Transverse colon (tissue), 4 donors: ENCODE data around the gene KCNJ11. TPM values are rescaled to one million over a fixed set of nuclear protein-coding genes. Genes with fewer than 3 reads are reported as not detected.

ENCODE experiments used
- DNase-seq: peaks from one replicate; pipeline ENCODE4 v3.0.0-alpha.2; 2019
- H3K27ac ChIP-seq, 4 donors: fragments of 200-600 bp; sonication (generic); 2 replicates each; pipeline ENCODE4 v1.5.1; 2016 to 2018; ENCODE audit warnings: inconsistent platforms in 4 of 4
- H3K27me3 ChIP-seq: fragments of 200-600 bp; sonication (generic); 2 replicates; pipeline ENCODE4 v1.5.1; 2017; ENCODE audit warnings: inconsistent platforms
- H3K36me3 ChIP-seq, 4 donors: fragments of 200-600 bp; sonication (generic); 2 replicates each; pipeline ENCODE4 v1.5.1; 2017 to 2019; ENCODE audit warnings: inconsistent platforms in 4 of 4
- H3K4me1 ChIP-seq, 4 donors: fragments of 200-600 bp; sonication (generic); 2 replicates each; pipeline ENCODE4 v1.5.1; 2017 to 2020; ENCODE audit warnings: inconsistent platforms in 4 of 4
- H3K4me3 ChIP-seq, 4 donors: fragments of 200-600 bp; sonication (generic); 1 replicate in 1 of 4; 2 replicates in 3 of 4; pipeline versions ENCODE4 v1.5.1 to v1.6.1; 2017 to 2019; ENCODE audit warnings: inconsistent platforms in 4 of 4
- H3K9me3 ChIP-seq, 2 donors: fragments of 200-600 bp; sonication (generic); 2 replicates each; pipeline ENCODE4 v1.5.1; 2017 to 2019; ENCODE audit warnings: inconsistent platforms in 2 of 2
- CTCF ChIP-seq, 5 experiments: fragments of 200-600 bp in 3 of 5; fragments of 450-650 bp in 2 of 5; sonication (generic) in 3 of 5; IDR thresholded peaks; 1 replicate in 2 of 5; 2 replicates in 3 of 5; pipeline ENCODE4 v1.5.1; 2016 to 2017; ENCODE audit warnings: antibody characterized with exemption in 5 of 5, inconsistent platforms in 3 of 5, mild to moderate bottlenecking in 2 of 5, moderate library complexity in 1 of 5
- EP300 ChIP-seq: sonication (generic); formaldehyde crosslinking; IDR thresholded peaks from one replicate; pipeline ENCODE4 v1.6.1; 2017; ENCODE audit warnings: antibody characterized with exemption, low read depth
- POLR2A ChIP-seq: fragments of 450-650 bp; IDR thresholded peaks from one replicate; pipeline ENCODE4 v1.6.1; 2016; ENCODE audit warnings: antibody characterized with exemption, mild to moderate bottlenecking, moderate library complexity
- POLR2AphosphoS5 ChIP-seq, 3 donors: sonication (generic); formaldehyde crosslinking; IDR thresholded peaks; one replicate each; pipeline ENCODE4 v1.6.1; 2016; ENCODE audit warnings: antibody characterized with exemption in 3 of 3
- WGBS, 2 donors: methylation state at CpG; one replicate each; pipeline ENCODE4 v1.1.5; 2018; ENCODE audit warnings: low coverage in 1 of 2; 5-methylcytosine and 5-hydroxymethylcytosine counted together
- in situ Hi-C, 4 donors: fragments of 200-750 bp; cut with MboI; loops; one replicate each; pipeline versions ENCODE4 v1.15.0 to v1.15.1; 2017; ENCODE audit warnings: low sequenced_read_pairs in 3 of 4, low pct_ligation_motif_present in 1 of 4, low pct_unique_long_range_greater_than_20kb in 1 of 4
- intact Hi-C: fragments of 100-400 bp; cut with DNase I; formaldehyde crosslinking; loops from one replicate; pipeline ENCODE4 v1.15.1; 2023; ENCODE audit warnings: low total_unique reads
- total RNA-seq, 4 donors: library from RNA; depleted of rRNA; stranded (reverse); fragments of >200 nt; gene quantifications; one replicate each; pipeline ENCODE4 v1.1.0, GENCODE V29; 2016

KCNJ11 gene
- total RNA-seq, 4 donors from 2014 or later: 1.3 to 135 (median 3.5) TPM; not detected in 1

- intact Hi-C loops (no loop called here), in situ Hi-C loops (no loop called here)
- DNase-seq: no peak
- no peak overlapping the region for H3K4me3 ChIP-seq
- 88 to 100% methylated on average over 1 to 3 of the region's 3 CpGs for WGBS, 2 donors
- no peak for TF ChIP-seq EP300
- no peak for TF ChIP-seq POLR2A
- no peak for TF ChIP-seq CTCF (IDR thresholded peaks at IDR 0.05)
- TF ChIP-seq POLR2AphosphoS5 (IDR thresholded peaks at IDR 0.05): no peak
- no peaks in the 10 kb centered on the region for H3K27me3 ChIP-seq
- H3K4me1 ChIP-seq: no peaks in the 10 kb centered on the region
- H3K36me3 ChIP-seq: peaks cover 0 to 23% (median 10%) of the 10 kb centered on the region in 4 donors
- no peak overlapping the region for H3K27ac ChIP-seq
- H3K9me3 ChIP-seq: peaks cover 18% of the 10 kb centered on the region in 2 donors
Measured at GRCh38 chr11:17376493-17376892, 12.0 kb downstream of the KCNJ11 start.

GRCh38 chr11:17375547-17375946 lies 12.9 kb downstream of the KCNJ11 start:
- 73 to 100% methylated on average over 1 to 5 of the region's 5 CpGs for WGBS, 2 donors
- TF ChIP-seq POLR2AphosphoS5 (IDR thresholded peaks at IDR 0.05) (no peak), CTCF (IDR thresholded peaks at IDR 0.05) (no peak), POLR2A (no peak), EP300 (no peak)
- H3K27me3 ChIP-seq: no peaks in the 10 kb centered on the region
- no peaks in the 10 kb centered on the region for H3K4me1 ChIP-seq
- peaks cover 27 to 28% of the 10 kb centered on the region in 2 donors for H3K9me3 ChIP-seq
- no peak for DNase-seq
- H3K4me3 ChIP-seq: no peak overlapping the region
- in situ Hi-C loops: no loop called here
- intact Hi-C loops: loop anchor here (1.0 kb wide), 1 partner anchor 31 kb away; no protein-coding TSS in a partner anchor
- no peak overlapping the region for H3K27ac ChIP-seq
- peaks cover 0 to 33% (median 15%) of the 10 kb centered on the region in 4 donors for H3K36me3 ChIP-seq

GRCh38 chr11:17371614-17372013 lies 16.8 kb downstream of the KCNJ11 start:
- Histone ChIP-seq H3K4me3 (no peak overlapping the region), H3K4me1 (no peaks in the 10 kb centered on the region), H3K27ac (no peak overlapping the region), H3K9me3 (peaks cover 39 to 48% of the 10 kb centered on the region in 2 donors), H3K36me3 (peaks cover 0 to 67% (median 26%) of the 10 kb centered on the region in 4 donors), H3K27me3 (no peaks in the 10 kb centered on the region)
- DNase-seq: no peak
- in situ Hi-C loops (no loop called here), intact Hi-C loops (no loop called here)
- whole genome bisulfite sequencing, 2 donors: 66% methylated on average over 3 of the region's 3 CpGs; no CpG with 5 or more reads in 1 of the 2 donors
- TF ChIP-seq POLR2A: no peak
- TF ChIP-seq POLR2AphosphoS5 (IDR thresholded peaks at IDR 0.05): no peak
- no peak for TF ChIP-seq CTCF (IDR thresholded peaks at IDR 0.05)
- TF ChIP-seq EP300: no peak

GRCh38 chr11:17369684-17370243 lies 18.7 kb downstream of the KCNJ11 start:
- Histone ChIP-seq H3K27ac (no peak overlapping the region), H3K27me3 (no peaks in the 10 kb centered on the region), H3K9me3 (peaks cover 39 to 48% of the 10 kb centered on the region in 2 donors), H3K36me3 (peaks cover 0 to 67% (median 26%) of the 10 kb centered on the region in 4 donors), H3K4me1 (no peaks in the 10 kb centered on the region), H3K4me3 (no peak overlapping the region)
- in situ Hi-C loops (no loop called here), intact Hi-C loops (no loop called here)
- 90 to 100% methylated on average over 1 to 2 of the region's 2 CpGs for WGBS, 2 donors
- TF ChIP-seq POLR2A (no peak), CTCF (IDR thresholded peaks at IDR 0.05) (no peak), EP300 (no peak), POLR2AphosphoS5 (IDR thresholded peaks at IDR 0.05) (no peak)
- DNase-seq: no peak
